Common myeloid progenitor, CD34-positive (primary cell): ENCODE results near the gene ARHGEF7.
A peak's percentile ranks its signal among the peaks of the same experiment; 100 is the strongest.

ENCODE experiments used
- CTCF ChIA-PET: fragments of 350-600 bp; sonication (Branson Sonifier 250); formaldehyde crosslinking; loops from one replicate; lab custom pipeline; 2021; ENCODE audit warnings: antibody characterized with exemption; lab: Charles Lee
- POLR2A ChIA-PET: fragments of 350-600 bp; sonication (Branson Sonifier 250); formaldehyde crosslinking; loops from one replicate; lab custom pipeline; 2021; ENCODE audit warnings: antibody characterized with exemption; lab: Charles Lee
- DNase-seq, 3 donors: peaks; one replicate each; pipeline versions ENCODE4 v3.0.0 to v3.0.0-alpha.2; 2013
- H3K27ac ChIP-seq, 2 experiments: 1 replicate in 1 of 2; 2 replicates in 1 of 2; pipeline ENCODE4 v1.7.0; 2013; ENCODE audit warnings: inconsistent platforms in 2 of 2, low read length in 2 of 2, mild to moderate bottlenecking in 2 of 2, low read depth in 1 of 2, moderate library complexity in 1 of 2; ENCODE audit not compliant: severe bottlenecking in 2 of 2, insufficient read depth in 1 of 2, poor library complexity in 1 of 2
- H3K27me3 ChIP-seq, 5 experiments: replicated peaks in 2 of 5; 1 replicate in 3 of 5; 2 replicates in 2 of 5; pipeline versions ENCODE4 v1.6.1 to v1.7.0; 2013; ENCODE audit warnings: low read length in 4 of 5, mild to moderate bottlenecking in 2 of 5, moderate library complexity in 2 of 5, inconsistent platforms in 1 of 5; ENCODE audit not compliant: insufficient read depth in 5 of 5, control insufficient read depth in 4 of 5
- H3K36me3 ChIP-seq, 4 experiments: 1 replicate in 2 of 4; 2 replicates in 2 of 4; pipeline versions ENCODE4 v1.6.1 to v1.7.0; 2013; ENCODE audit warnings: low read length in 3 of 4, control low read depth in 1 of 4, mild to moderate bottlenecking in 1 of 4; ENCODE audit not compliant: control insufficient read depth in 4 of 4, insufficient read depth in 4 of 4
- H3K4me1 ChIP-seq, 4 experiments: 1 replicate in 3 of 4; 2 replicates in 1 of 4; pipeline versions ENCODE4 v1.6.1 to v1.7.1; 2013; ENCODE audit warnings: low read length in 3 of 4, mild to moderate bottlenecking in 3 of 4, control low read depth in 1 of 4, inconsistent platforms in 1 of 4, moderate library complexity in 1 of 4; ENCODE audit not compliant: control insufficient read depth in 4 of 4, insufficient read depth in 4 of 4; ENCODE audit errors: control extremely low read depth in 1 of 4
- H3K4me3 ChIP-seq, 7 experiments: 1 replicate in 4 of 7; 2 replicates in 3 of 7; pipeline versions ENCODE4 v1.5.1 to v1.7.0; 2013; ENCODE audit warnings: mild to moderate bottlenecking in 7 of 7, low read length in 6 of 7, moderate library complexity in 6 of 7, inconsistent platforms in 2 of 7, low read depth in 2 of 7, control low read depth in 1 of 7; ENCODE audit not compliant: insufficient read depth in 4 of 7, control insufficient read depth in 1 of 7; ENCODE audit errors: extremely low read depth in 1 of 7
- H3K9me3 ChIP-seq, 5 experiments: 1 replicate in 4 of 5; 2 replicates in 1 of 5; pipeline versions ENCODE4 v1.6.1 to v1.7.1; 2013; ENCODE audit warnings: low read length in 4 of 5, mild to moderate bottlenecking in 2 of 5, inconsistent platforms in 1 of 5, low read depth in 1 of 5, moderate library complexity in 1 of 5; ENCODE audit not compliant: control insufficient read depth in 4 of 5, insufficient read depth in 2 of 5; ENCODE audit errors: control extremely low read depth in 1 of 5
- WGBS: methylation state at CpG from one replicate; pipeline ENCODE4 v1.1.5; 2013; ENCODE audit not compliant: insufficient coverage; 5-methylcytosine and 5-hydroxymethylcytosine counted together

ARHGEF7 gene

DNA sequence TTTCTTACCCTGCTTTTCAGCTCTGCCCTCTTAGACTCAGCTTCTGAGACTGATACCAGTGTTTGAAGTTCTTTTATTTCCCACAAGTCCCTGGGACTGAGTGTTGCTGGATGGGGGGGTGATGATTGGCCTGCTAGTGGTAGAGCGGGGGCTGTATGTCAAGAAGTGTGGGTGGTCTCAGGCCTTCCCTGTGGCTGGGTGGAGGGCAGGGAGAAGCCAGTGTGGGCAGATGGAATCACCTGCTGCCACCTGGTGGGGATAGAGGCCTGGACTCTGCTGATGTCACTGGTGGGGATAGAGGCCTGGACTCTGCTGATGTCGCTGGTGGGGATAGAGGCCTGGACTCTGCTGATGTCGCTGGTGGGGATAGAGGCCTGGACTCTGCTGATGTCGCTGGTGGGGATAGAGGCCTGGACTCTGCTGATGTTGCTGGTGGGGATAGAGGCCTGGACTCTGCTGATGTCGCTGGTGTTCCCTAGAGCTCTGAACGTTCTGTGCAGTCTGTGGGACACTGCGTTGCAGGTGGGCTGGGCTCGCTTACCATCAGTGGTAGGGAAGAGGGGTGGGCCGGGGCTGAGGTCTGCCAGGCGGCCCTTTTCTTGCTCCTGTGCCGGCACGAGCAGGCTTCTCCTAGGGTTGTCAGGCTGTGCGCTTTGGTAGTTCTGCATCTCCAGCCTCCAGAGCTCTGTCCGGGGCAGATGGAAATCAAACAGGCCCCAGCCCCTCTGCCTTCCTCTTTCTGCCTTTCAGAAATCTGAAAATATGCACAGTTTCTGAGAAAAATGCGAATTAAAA, 101.3 kb downstream of the ARHGEF7 start:
- H3K4me1 ChIP-seq, result peaks cover 0 to 15% (median 2%) of the 10 kb centered on the region in 4 experiments
- ChIA-PET POLR2A (no interaction called here), CTCF (interaction anchor here (0.5 to 3.3 kb wide), 12 partner anchors 9 to 501 kb away, joined by 3 to 20 read pairs (median 5); no protein-coding TSS in a partner anchor)
- peak; percentile 41 to 59 (median 58) for DNase-seq
- no peak overlapping the region for H3K4me3 ChIP-seq
- no peaks in the 10 kb centered on the region for H3K27me3 ChIP-seq
- H3K9me3 ChIP-seq, result no peaks in the 10 kb centered on the region
- 96% methylated on average over 7 of the region's 15 CpGs for WGBS
- H3K27ac ChIP-seq, result no peak overlapping the region
- peaks cover 0 to 29% (median 13%) of the 10 kb centered on the region in 4 experiments for H3K36me3 ChIP-seq

DNA sequence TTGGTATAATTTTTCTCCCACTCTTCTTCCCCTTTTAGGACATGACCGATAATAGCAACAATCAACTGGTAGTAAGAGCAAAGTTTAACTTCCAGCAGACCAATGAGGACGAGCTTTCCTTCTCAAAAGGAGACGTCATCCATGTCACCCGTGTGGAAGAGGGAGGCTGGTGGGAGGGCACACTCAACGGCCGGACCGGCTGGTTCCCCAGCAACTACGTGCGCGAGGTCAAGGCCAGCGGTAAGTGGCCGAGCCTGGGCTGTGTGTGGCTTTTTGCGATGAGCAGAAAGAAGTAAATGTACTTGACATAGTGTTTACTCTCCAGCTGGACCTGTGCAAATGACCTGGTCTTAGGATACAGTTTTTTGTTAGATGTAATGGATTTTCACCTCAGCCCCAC, 102.5 kb downstream of the ARHGEF7 start:
- no peaks in the 10 kb centered on the region for H3K27me3 ChIP-seq
- no peaks in the 10 kb centered on the region for H3K9me3 ChIP-seq
- H3K4me1 ChIP-seq, result peaks cover 0 to 15% (median 2%) of the 10 kb centered on the region in 4 experiments
- CTCF ChIA-PET, result interaction anchor here (1.0 to 3.1 kb wide), 8 partner anchors 8 to 150 kb away, joined by 3 to 20 read pairs (median 4); no protein-coding TSS in a partner anchor
- 97% methylated on average over 11 of the region's 13 CpGs for WGBS
- H3K27ac ChIP-seq, result no peak overlapping the region
- H3K4me3 ChIP-seq, result no peak overlapping the region
- no peak for DNase-seq
- POLR2A ChIA-PET, result interaction anchor here (0.6 kb wide), 1 partner anchor 18 kb away, joined by 3 read pairs; no protein-coding TSS in a partner anchor
- H3K36me3 ChIP-seq, result peaks cover 0 to 25% (median 13%) of the 10 kb centered on the region in 4 experiments

DNA sequence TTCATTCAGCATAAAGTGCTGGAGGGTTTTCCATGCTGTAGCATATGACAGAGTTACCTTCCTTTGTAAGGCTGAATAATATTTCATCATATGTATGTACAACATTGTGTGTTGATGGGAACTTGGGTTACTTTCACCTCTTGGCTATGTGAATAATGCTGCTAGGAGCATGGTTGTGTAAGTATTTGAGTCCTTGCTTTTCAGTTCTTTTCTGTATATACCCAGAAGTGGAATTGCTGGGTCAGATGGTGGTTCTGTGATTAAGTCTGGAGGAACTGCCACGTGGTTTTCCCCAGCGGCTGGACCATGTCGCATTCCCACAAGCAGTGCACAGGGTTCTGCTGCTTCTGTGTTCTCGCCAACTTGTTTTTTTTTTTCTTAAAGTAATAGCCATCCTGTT, 104.2 kb downstream of the ARHGEF7 start:
- DNase-seq, result no peak
- 53% methylated on average over 3 of the region's 4 CpGs for WGBS
- CTCF ChIA-PET, result no interaction called here
- H3K4me3 ChIP-seq, result no peak overlapping the region
- H3K4me1 ChIP-seq, result peaks cover 0 to 8% (median 0%) of the 10 kb centered on the region in 4 experiments
- H3K27me3 ChIP-seq, result no peaks in the 10 kb centered on the region
- H3K36me3 ChIP-seq, result peaks cover 0 to 23% (median 13%) of the 10 kb centered on the region in 4 experiments
- POLR2A ChIA-PET, result no interaction called here
- H3K9me3 ChIP-seq, result no peaks in the 10 kb centered on the region
- no peak overlapping the region for H3K27ac ChIP-seq

DNA sequence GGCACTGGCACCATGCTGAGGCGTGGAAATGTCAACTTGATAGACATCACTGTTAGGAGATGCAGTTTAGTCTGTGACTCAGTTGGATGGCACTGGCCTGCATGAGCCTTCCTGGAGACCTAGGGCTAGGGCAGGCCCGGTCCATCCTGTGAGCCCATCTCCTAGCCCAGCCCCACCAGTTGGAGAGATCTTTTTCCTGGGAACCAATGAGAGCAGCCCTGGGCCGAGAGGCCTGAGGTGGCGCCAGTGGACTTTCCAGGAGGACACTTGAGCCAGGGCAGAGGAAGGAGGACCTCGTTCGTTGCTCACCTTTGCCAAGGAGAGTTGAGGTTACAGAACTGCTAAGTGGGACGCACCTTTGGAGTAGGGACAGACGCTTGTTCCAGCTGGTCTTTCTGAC, 104.8 kb downstream of the ARHGEF7 start:
- peaks cover 0 to 4% (median 0%) of the 10 kb centered on the region in 4 experiments for H3K4me1 ChIP-seq
- CTCF ChIA-PET, result no interaction called here
- 80% methylated on average over 5 of the region's 8 CpGs for WGBS
- H3K9me3 ChIP-seq, result no peaks in the 10 kb centered on the region
- no peaks in the 10 kb centered on the region for H3K27me3 ChIP-seq
- no peak overlapping the region for H3K4me3 ChIP-seq
- DNase-seq, result no peak
- POLR2A ChIA-PET, result no interaction called here
- no peak overlapping the region for H3K27ac ChIP-seq
- peaks cover 0 to 20% (median 13%) of the 10 kb centered on the region in 4 experiments for H3K36me3 ChIP-seq

DNA sequence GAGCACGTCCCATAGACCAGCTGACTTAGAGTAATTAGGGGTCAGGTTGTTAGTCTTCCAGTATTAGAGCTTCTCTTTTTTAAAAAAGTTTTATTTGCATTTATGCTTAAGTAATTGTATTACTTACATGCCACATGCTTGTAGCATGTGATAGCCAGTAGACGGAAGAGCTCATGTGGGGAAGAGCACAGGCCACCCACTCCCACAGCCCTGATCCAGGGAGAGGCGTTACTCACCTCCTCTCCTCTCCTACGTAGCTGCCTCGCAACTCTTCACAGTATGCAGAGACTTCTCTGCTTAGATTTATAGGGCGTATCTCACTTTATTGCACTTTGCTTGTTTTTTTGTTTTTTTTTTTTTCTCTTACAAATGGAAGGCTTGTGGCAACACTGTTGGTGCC, 110.1 kb downstream of the ARHGEF7 start:
- Histone ChIP-seq H3K27me3 (no peaks in the 10 kb centered on the region), H3K9me3 (peaks cover 0 to 7% (median 0%) of the 10 kb centered on the region in 5 experiments), H3K4me1 (no peaks in the 10 kb centered on the region), H3K4me3 (no peak overlapping the region), H3K27ac (no peak overlapping the region), H3K36me3 (peaks cover 10 to 26% (median 22%) of the 10 kb centered on the region in 4 experiments)
- ChIA-PET CTCF (interaction anchor here (1.0 to 4.6 kb wide), 8 partner anchors 9 to 165 kb away, joined by 3 to 24 read pairs (median 4); no protein-coding TSS in a partner anchor), POLR2A (interaction anchor here (0.7 kb wide), 1 partner anchor 237 kb away, joined by 3 read pairs; no protein-coding TSS in a partner anchor)
- WGBS, result 100% methylated on average over 4 of the region's 6 CpGs
- no peak for DNase-seq

DNA sequence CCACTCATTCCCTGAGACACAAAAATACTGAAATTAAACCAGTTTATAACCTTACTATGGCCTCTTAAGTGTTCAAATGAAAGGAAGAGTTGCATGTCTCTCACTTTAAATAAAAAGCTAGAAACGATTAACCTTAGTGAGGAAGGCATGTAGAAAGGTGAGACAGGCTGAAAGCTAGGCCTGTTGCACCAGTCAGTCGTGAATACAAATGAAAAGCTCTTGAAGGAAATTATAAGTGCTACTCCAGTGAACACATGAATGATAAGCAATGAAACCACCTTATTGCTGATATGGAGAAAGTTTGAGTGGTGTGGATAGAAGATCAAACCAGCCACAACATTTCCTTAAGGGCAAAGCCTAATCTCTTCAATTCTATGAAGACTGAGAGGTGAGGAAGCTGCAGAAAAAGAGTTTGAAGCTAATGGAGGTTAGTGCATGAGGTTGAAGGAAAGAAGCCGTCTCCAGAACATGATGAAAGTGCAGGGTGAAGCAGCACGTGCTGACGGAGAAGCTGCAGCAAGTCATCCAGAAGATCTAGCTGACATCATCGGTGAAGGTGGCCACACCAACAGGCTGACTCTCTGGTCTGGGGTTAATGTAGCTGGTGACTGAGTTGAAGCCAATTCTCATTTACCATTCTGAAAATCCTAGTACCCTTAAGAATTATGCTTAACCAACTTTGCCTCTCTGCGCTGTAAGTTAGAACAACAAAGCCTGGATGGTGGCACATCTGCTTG, 110.9 kb downstream of the ARHGEF7 start:
- no peak for DNase-seq
- H3K27ac ChIP-seq, result no peak overlapping the region
- peaks cover 10 to 29% (median 24%) of the 10 kb centered on the region in 4 experiments for H3K36me3 ChIP-seq
- no peak overlapping the region for H3K4me3 ChIP-seq
- ChIA-PET CTCF (interaction anchor here (1.9 to 4.6 kb wide), 3 partner anchors 10 to 158 kb away, joined by 3 to 24 read pairs (median 12); no protein-coding TSS in a partner anchor), POLR2A (interaction anchor here (0.7 kb wide), 1 partner anchor 238 kb away, joined by 3 read pairs; no protein-coding TSS in a partner anchor)
- WGBS, result 93% methylated on average over 7 of the region's 7 CpGs
- no peaks in the 10 kb centered on the region for H3K4me1 ChIP-seq
- no peaks in the 10 kb centered on the region for H3K27me3 ChIP-seq
- peaks cover 0 to 11% (median 0%) of the 10 kb centered on the region in 5 experiments for H3K9me3 ChIP-seq
